PC-3 (cell line): ENCODE data around the gene SYT14. TPM values are rescaled to one million over a fixed set of nuclear protein-coding genes. Genes with fewer than 3 reads are reported as not detected.

Source experiments
- ATAC-seq: fragments of 200-7000 bp; cut with Tn5 transposase; 2 replicates; pipeline ENCODE4 v1.9.1; 2020; ENCODE audit warnings: mild to moderate bottlenecking, moderate library complexity
- BruUV-seq: library from RNA; stranded (reverse); fragments of 400-500 nt; replicated peaks from 2 replicates; lab custom pipeline; 2021; lab: Mats Ljungman, UMichigan
- CTCF ChIA-PET: fragments of 300-600 bp; sonication (Branson Sonifier 250); formaldehyde crosslinking; loops from one replicate; lab custom pipeline; 2022; ENCODE audit warnings: antibody characterized with exemption; lab: Charles Lee
- POLR2A ChIA-PET: fragments of 300-600 bp; sonication (Branson Sonifier 250); formaldehyde crosslinking; loops from one replicate; lab custom pipeline; 2022; ENCODE audit warnings: antibody characterized with exemption; ENCODE audit not compliant: unreplicated experiment; lab: Charles Lee
- DNase-seq: peaks from one replicate; pipeline ENCODE4 v3.0.0-alpha.2; 2015
- H2AFZ ChIP-seq: fragments of 300-600 bp; sonication (generic); 2 replicates; pipeline ENCODE4 v1.6.0; 2016; ENCODE audit warnings: antibody characterized with exemption, low read length
- H3F3A ChIP-seq: fragments of 300-600 bp; sonication (generic); one replicate; pipeline ENCODE4 v1.6.0; 2017; ENCODE audit warnings: antibody characterized with exemption, low read length, control low read depth, mild to moderate bottlenecking; ENCODE audit not compliant: unreplicated experiment
- H3K27ac ChIP-seq: fragments of 300-600 bp; sonication (generic); 2 replicates; pipeline ENCODE4 v1.5.1; 2016; ENCODE audit warnings: mild to moderate bottlenecking, low read length
- H3K27me3 ChIP-seq: fragments of 300-600 bp; sonication (generic); 2 replicates; pipeline ENCODE4 v1.6.1; 2016; ENCODE audit warnings: low read length, mixed read lengths
- H3K36me3 ChIP-seq: fragments of 300-600 bp; sonication (generic); 2 replicates; pipeline ENCODE4 v1.6.1; 2016; ENCODE audit warnings: low read depth, mixed run types, low read length, mixed read lengths
- H3K4me1 ChIP-seq: fragments of 300-600 bp; sonication (generic); 2 replicates; pipeline ENCODE4 v1.5.1; 2016; ENCODE audit warnings: low read length; ENCODE audit not compliant: insufficient read depth
- H3K4me2 ChIP-seq: fragments of 300-600 bp; sonication (generic); 2 replicates; pipeline ENCODE4 v1.6.0; 2016; ENCODE audit warnings: low read length
- H3K4me3 ChIP-seq: fragments of 300-600 bp; sonication (generic); 2 replicates; pipeline ENCODE4 v1.5.1; 2016; ENCODE audit warnings: mild to moderate bottlenecking, low read length, mixed read lengths
- H3K79me2 ChIP-seq: fragments of 300-600 bp; sonication (generic); 2 replicates; pipeline ENCODE4 v1.6.1; 2017; ENCODE audit warnings: low read length, mixed read lengths
- H3K9ac ChIP-seq: fragments of 300-600 bp; sonication (generic); 2 replicates; pipeline ENCODE4 v1.6.0; 2016; ENCODE audit warnings: mild to moderate bottlenecking, low read length
- H3K9me2 ChIP-seq: fragments of 300-600 bp; sonication (generic); replicated peaks from 2 replicates; pipeline ENCODE4 v1.6.1; 2016; ENCODE audit warnings: mixed run types, low read length, mixed read lengths
- H3K9me3 ChIP-seq: fragments of 300-600 bp; sonication (generic); 2 replicates; pipeline ENCODE4 v1.6.1; 2016; ENCODE audit warnings: low read length, mixed read lengths
- H4K20me1 ChIP-seq: fragments of 300-600 bp; sonication (generic); 2 replicates; pipeline ENCODE4 v1.6.1; 2016; ENCODE audit warnings: low read length, mixed read lengths
- CTCF ChIP-seq: fragments of 300-600 bp; sonication (generic); conservative IDR thresholded peaks from 2 replicates; pipeline ENCODE4 v1.5.1; 2017; ENCODE audit warnings: antibody characterized with exemption, low read depth, mild to moderate bottlenecking, low read length
- EZH2 ChIP-seq: fragments of 300-600 bp; sonication (generic); IDR thresholded peaks from one replicate; pipeline ENCODE4 v1.6.1; 2017; ENCODE audit warnings: antibody characterized with exemption, mild to moderate bottlenecking, low read length; ENCODE audit not compliant: unreplicated experiment
- EZH2phosphoT487 ChIP-seq: fragments of 300-600 bp; sonication (generic); IDR thresholded peaks from 2 replicates; pipeline ENCODE4 v1.6.1; 2018; ENCODE audit warnings: mild to moderate bottlenecking, antibody characterized with exemption, low read length, borderline replicate concordance
- intact Hi-C: fragments of 100-400 bp; cut with micrococcal nuclease; formaldehyde crosslinking; loops from 2 replicates; pipeline ENCODE4 v1.9.0; 2023
- total RNA-seq: library from RNA; depleted of rRNA; stranded (reverse); fragments of >200 nt; gene quantifications from 2 replicates; pipeline ENCODE4 v1.2.3, GENCODE V29; 2014

Gene SYT14
- total RNA-seq, 1 experiment from 2014 or later = 5.2 TPM

DNA sequence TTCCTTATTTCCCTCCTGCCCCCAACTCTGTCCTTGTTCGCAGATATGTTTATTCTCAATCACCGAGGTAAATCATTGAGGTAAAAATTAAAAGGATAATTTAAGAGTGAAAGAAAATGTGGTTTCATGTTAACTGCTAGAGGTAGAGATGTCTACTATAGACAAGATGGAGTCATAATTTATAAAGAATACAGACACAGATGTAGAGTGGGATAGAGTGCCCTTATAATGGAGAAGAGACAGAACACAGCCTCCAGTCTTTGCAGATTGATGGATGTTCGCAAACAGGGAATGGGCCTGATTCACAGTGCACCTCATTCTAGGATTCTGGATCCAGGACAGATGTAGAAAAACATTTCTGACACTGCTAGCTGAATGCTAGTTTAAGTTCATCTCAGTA lies 155.4 kb downstream of the SYT14 start:
- ATAC-seq (no peak), DNase-seq (no peak)
- Histone ChIP-seq H3F3A (no peaks in the 10 kb centered on the region), H3K4me1 (no peaks in the 10 kb centered on the region), H3K4me3 (no peak overlapping the region), H3K27ac (no peak overlapping the region), H3K27me3 (no peaks in the 10 kb centered on the region), H4K20me1 (no peaks in the 10 kb centered on the region), H3K9me3 (no peaks in the 10 kb centered on the region), H3K9ac (no peak overlapping the region), H3K79me2 (no peaks in the 10 kb centered on the region), H3K4me2 (no peak overlapping the region), H3K36me3 (no peaks in the 10 kb centered on the region), H3K9me2 (no peaks in the 10 kb centered on the region), H2AFZ (no peak overlapping the region)
- ChIA-PET CTCF (no interaction called here), POLR2A (no interaction called here)
- BruUV-seq = no TSS peak
- no peak for TF ChIP-seq CTCF
- TF ChIP-seq EZH2phosphoT487 = no peak
- TF ChIP-seq EZH2 = no peak
- intact Hi-C loops = no loop called here

- DNase-seq = no peak
- H3K9ac ChIP-seq = no peak overlapping the region
- no peak overlapping the region for H3K27ac ChIP-seq
- H3K79me2 ChIP-seq = no peaks in the 10 kb centered on the region
- H3K27me3 ChIP-seq = no peaks in the 10 kb centered on the region
- no peak overlapping the region for H2AFZ ChIP-seq
- TF ChIP-seq EZH2 = no peak
- TF ChIP-seq CTCF = no peak
- no peak for TF ChIP-seq EZH2phosphoT487
- no peaks in the 10 kb centered on the region for H3K9me2 ChIP-seq
- no peaks in the 10 kb centered on the region for H3K36me3 ChIP-seq
- CTCF ChIA-PET = no interaction called here
- no peaks in the 10 kb centered on the region for H3F3A ChIP-seq
- BruUV-seq = no TSS peak
- POLR2A ChIA-PET = no interaction called here
- H3K4me3 ChIP-seq = no peak overlapping the region
- H4K20me1 ChIP-seq = no peaks in the 10 kb centered on the region
- intact Hi-C loops = no loop called here
- no peak overlapping the region for H3K4me2 ChIP-seq
- ATAC-seq = no peak
- H3K9me3 ChIP-seq = no peaks in the 10 kb centered on the region
- H3K4me1 ChIP-seq = no peaks in the 10 kb centered on the region
Observed at GRCh38 chr1:210098356-210098755, 160.3 kb downstream of the SYT14 start.

DNA sequence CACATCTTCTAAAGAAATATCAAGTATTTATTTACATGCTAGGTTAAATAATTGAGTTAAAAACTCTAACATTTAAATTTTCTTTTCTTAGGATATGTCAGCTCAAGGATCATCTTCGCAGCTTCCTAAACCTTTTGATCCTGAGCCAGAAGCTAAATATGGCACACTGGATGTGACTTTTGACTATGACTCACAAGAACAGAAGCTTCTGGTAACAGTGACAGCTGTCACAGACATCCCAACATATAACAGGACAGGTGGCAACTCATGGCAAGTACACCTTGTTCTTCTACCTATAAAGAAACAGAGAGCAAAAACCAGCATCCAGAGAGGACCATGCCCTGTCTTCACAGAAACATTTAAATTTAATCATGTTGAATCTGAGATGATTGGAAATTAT lies 161.9 kb downstream of the SYT14 start:
- Histone ChIP-seq H3K4me3 (no peak overlapping the region), H3K79me2 (no peaks in the 10 kb centered on the region), H3K9me2 (no peaks in the 10 kb centered on the region), H3K9ac (no peak overlapping the region), H3F3A (no peaks in the 10 kb centered on the region), H3K4me2 (no peak overlapping the region), H3K27me3 (no peaks in the 10 kb centered on the region), H3K27ac (no peak overlapping the region), H2AFZ (no peak overlapping the region), H3K4me1 (no peaks in the 10 kb centered on the region), H3K36me3 (no peaks in the 10 kb centered on the region), H4K20me1 (no peaks in the 10 kb centered on the region), H3K9me3 (no peaks in the 10 kb centered on the region)
- DNase-seq = no peak
- no TSS peak for BruUV-seq
- ChIA-PET CTCF (no interaction called here), POLR2A (no interaction called here)
- TF ChIP-seq EZH2phosphoT487 (no peak), CTCF (no peak), EZH2 (no peak)
- no peak; the same call in 1 of the 2 replicates for ATAC-seq
- intact Hi-C loops = no loop called here
